HG02852 (cell line): ENCODE results near the gene BAZ1B.
"Not testable (repeated sequence)": the region's sequence is repeated elsewhere in the genome, so short reads cannot be mapped to it uniquely, and the experiment has no call there.

Experiments
- ATAC-seq: cut with Tn5 transposase; IDR thresholded peaks from one replicate; pipeline ENCODE4 v1.9.1; 2021; ENCODE audit warnings: mild to moderate bottlenecking, moderate library complexity; ENCODE audit not compliant: unreplicated experiment

The BAZ1B gene

GRCh38 chr7:73544678-73545077 lies 22.6 kb upstream of the BAZ1B start:
- ATAC-seq: no peak

- ATAC-seq: no peak
Observed at GRCh38 chr7:73541722-73542121, 19.6 kb upstream of the BAZ1B start.

- no peak for ATAC-seq
Observed at GRCh38 chr7:73539709-73540108, 17.6 kb upstream of the BAZ1B start.

GRCh38 chr7:73538510-73538909 lies 16.4 kb upstream of the BAZ1B start:
- ATAC-seq: not testable (repeated sequence)

GRCh38 chr7:73537051-73537450 lies 15.0 kb upstream of the BAZ1B start:
- ATAC-seq: no peak

GRCh38 chr7:73536479-73536878 lies 14.4 kb upstream of the BAZ1B start:
- ATAC-seq: no peak

GRCh38 chr7:73535918-73536317 lies 13.8 kb upstream of the BAZ1B start:
- ATAC-seq: not testable (repeated sequence)

- ATAC-seq: no peak
Observed at GRCh38 chr7:73533742-73534141, 11.6 kb upstream of the BAZ1B start.

- ATAC-seq: no peak
Observed at GRCh38 chr7:73532224-73532623, 10.1 kb upstream of the BAZ1B start.

- ATAC-seq: no peak
Observed at GRCh38 chr7:73530800-73531199, 8.7 kb upstream of the BAZ1B start.

GRCh38 chr7:73526896-73527821 lies 5.1 kb upstream of the BAZ1B start:
- no peak for ATAC-seq

- not testable (repeated sequence) for ATAC-seq
Observed at GRCh38 chr7:73526158-73526494, 4.0 kb upstream of the BAZ1B start.

GRCh38 chr7:73521636-73522104 lies 423 bp downstream of the BAZ1B start:
- ATAC-seq: peak; percentile 48

GRCh38 chr7:73520673-73521635 lies 1.1 kb downstream of the BAZ1B start:
- ATAC-seq: no peak

- ATAC-seq: no peak
Observed at GRCh38 chr7:73519867-73520672, 2.0 kb downstream of the BAZ1B start.

- no peak for ATAC-seq
Observed at GRCh38 chr7:73518470-73518869, 3.6 kb downstream of the BAZ1B start.

GRCh38 chr7:73517241-73517995 lies 4.7 kb downstream of the BAZ1B start:
- no peak for ATAC-seq

- no peak for ATAC-seq
Observed at GRCh38 chr7:73515178-73515577, 6.9 kb downstream of the BAZ1B start.

GRCh38 chr7:73512018-73512780 lies 9.9 kb downstream of the BAZ1B start:
- no peak for ATAC-seq
